PC-9 (cell line): ENCODE data around the gene SCML2. TPM values are rescaled to one million over a fixed set of nuclear protein-coding genes. Genes with fewer than 3 reads are reported as not detected.

Source experiments
- BruUV-seq: library from RNA; stranded (reverse); fragments of 400-500 nt; replicated peaks from 2 replicates; lab custom pipeline; 2021; lab: Mats Ljungman, UMichigan
- CTCF ChIA-PET: fragments of 300-600 bp; sonication (Branson Sonifier 250); formaldehyde crosslinking; loops from one replicate; lab custom pipeline; 2022; ENCODE audit warnings: antibody characterized with exemption; lab: Charles Lee
- POLR2A ChIA-PET: fragments of 300-600 bp; sonication (Branson Sonifier 250); formaldehyde crosslinking; loops from one replicate; lab custom pipeline; 2022; ENCODE audit warnings: antibody characterized with exemption; ENCODE audit not compliant: unreplicated experiment; lab: Charles Lee
- DNase-seq, 2 experiments: peaks; one replicate each; pipeline versions ENCODE4 v3.0.0 to v3.0.0-alpha.2; 2015 to 2022; ENCODE audit warnings: mixed read lengths in 1 of 2
- H2AFZ ChIP-seq: fragments of 200-600 bp; sonication (generic); 2 replicates; pipeline ENCODE4 v1.8.1; 2017; ENCODE audit warnings: antibody characterized with exemption
- H3F3A ChIP-seq: fragments of 200-600 bp; sonication (generic); 2 replicates; pipeline ENCODE4 v1.8.1; 2017; ENCODE audit warnings: antibody characterized with exemption, mild to moderate bottlenecking, low read depth; ENCODE audit not compliant: insufficient read depth
- H3K27ac ChIP-seq: fragments of 200-600 bp; sonication (generic); 2 replicates; pipeline ENCODE4 v1.6.1; 2016; ENCODE audit warnings: mixed run types
- H3K27me3 ChIP-seq: fragments of 200-600 bp; sonication (generic); 2 replicates; pipeline ENCODE4 v1.6.1; 2016; ENCODE audit warnings: low read depth, mixed run types; ENCODE audit not compliant: insufficient read depth
- H3K36me3 ChIP-seq: fragments of 200-600 bp; sonication (generic); 2 replicates; pipeline ENCODE4 v1.6.1; 2016; ENCODE audit warnings: low read depth, mixed run types
- H3K4me1 ChIP-seq: fragments of 200-600 bp; sonication (generic); replicated peaks from 2 replicates; pipeline ENCODE4 v1.6.1; 2016; ENCODE audit warnings: mixed run types; ENCODE audit not compliant: insufficient read depth
- H3K4me2 ChIP-seq: fragments of 200-600 bp; sonication (generic); 2 replicates; pipeline ENCODE4 v1.6.1; 2017; ENCODE audit warnings: mixed run types
- H3K4me3 ChIP-seq: fragments of 200-600 bp; sonication (generic); 2 replicates; pipeline ENCODE4 v1.6.1; 2016; ENCODE audit warnings: mixed run types
- H3K79me2 ChIP-seq: fragments of 200-600 bp; sonication (generic); 2 replicates; pipeline ENCODE4 v1.6.1; 2017; ENCODE audit warnings: low read depth, mixed run types
- H3K9me2 ChIP-seq: fragments of 200-600 bp; sonication (generic); 2 replicates; pipeline ENCODE4 v1.8.1; 2017; ENCODE audit warnings: mild to moderate bottlenecking; ENCODE audit not compliant: insufficient read depth
- H3K9me3 ChIP-seq: fragments of 200-600 bp; sonication (generic); 2 replicates; pipeline ENCODE4 v1.8.1; 2016; ENCODE audit warnings: low read depth; ENCODE audit not compliant: insufficient read depth
- H4K20me1 ChIP-seq: fragments of 200-600 bp; sonication (generic); 2 replicates; pipeline ENCODE4 v1.8.1; 2017; ENCODE audit not compliant: insufficient read depth
- CTCF ChIP-seq: fragments of 200-600 bp; sonication (generic); conservative IDR thresholded peaks from 2 replicates; pipeline ENCODE4 v1.6.1; 2017; ENCODE audit warnings: mixed run types, antibody characterized with exemption, mild to moderate bottlenecking, moderate library complexity
- EZH2 ChIP-seq: fragments of 200-600 bp; sonication (generic); IDR thresholded peaks from 2 replicates; pipeline ENCODE4 v1.8.0; 2017; ENCODE audit warnings: antibody characterized with exemption, low read depth
- intact Hi-C: fragments of 100-400 bp; cut with micrococcal nuclease; formaldehyde crosslinking; loops from one replicate; pipeline ENCODE4 v1.10.0; 2022; ENCODE audit not compliant: unreplicated experiment
- total RNA-seq: library from RNA; stranded (reverse); gene quantifications from 2 replicates; pipeline ENCODE4 v1.2.3, GENCODE V29; 2021

The SCML2 gene
- total RNA-seq, 1 experiment from 2014 or later = 0.92 TPM

- Histone ChIP-seq H2AFZ (no peak overlapping the region), H3K27me3 (peaks cover 17% of the 10 kb centered on the region), H3K4me2 (no peak overlapping the region), H3K4me1 (no peaks in the 10 kb centered on the region), H3K79me2 (no peaks in the 10 kb centered on the region), H3K27ac (no peak overlapping the region), H3F3A (no peaks in the 10 kb centered on the region), H3K9me3 (no peaks in the 10 kb centered on the region), H3K4me3 (no peak overlapping the region), H3K9me2 (no peaks in the 10 kb centered on the region), H3K36me3 (no peaks in the 10 kb centered on the region), H4K20me1 (no peaks in the 10 kb centered on the region)
- intact Hi-C loops = no loop called here
- TF ChIP-seq EZH2 (no peak), CTCF (no peak)
- DNase-seq = no peak
- ChIA-PET POLR2A (no interaction called here), CTCF (no interaction called here)
- no TSS peak for BruUV-seq
Observed at GRCh38 chrX:18227458-18227857, 127.0 kb downstream of the SCML2 start.

DNA sequence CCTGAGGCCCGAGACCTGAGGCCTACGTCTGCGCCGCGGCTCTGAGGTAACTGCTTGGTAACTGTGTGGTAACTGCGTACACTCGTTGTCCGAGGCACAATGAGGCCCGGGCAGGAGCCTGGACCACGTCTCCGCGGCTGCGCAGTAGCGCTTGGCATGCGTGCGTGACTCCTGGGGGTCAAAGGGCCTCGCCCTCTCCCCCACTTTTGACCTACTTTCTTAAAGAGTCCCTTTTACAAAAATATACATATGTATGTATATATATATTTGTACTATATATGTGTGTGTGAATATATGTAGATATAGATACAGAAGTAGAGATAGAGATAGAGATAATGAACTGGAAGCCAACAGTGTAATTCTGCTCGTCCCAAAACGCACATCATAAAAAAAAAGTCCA is 133.7 kb downstream of the SCML2 start, which contains the start of gene BEND2:
BEND2 (minus strand) TSS at position 101 of the 400 bp plus-strand sequence. CDS start 136 bp downstream, outside the sequence.
- no peak within 1 kb of the TSS for H3K4me3 ChIP-seq
- no peaks in the 10 kb centered on the region for H3K9me3 ChIP-seq
- intact Hi-C loops = no loop called here
- ChIA-PET POLR2A (no interaction called here), CTCF (no interaction called here)
- no TSS peak for BruUV-seq
- H3K27ac ChIP-seq = no peak within 1 kb of the TSS
- DNase-seq = no peak
- H3K27me3 ChIP-seq = no peaks in the 10 kb centered on the region
- no peak within 1 kb of the TSS for H3K4me2 ChIP-seq
- no peaks in the 10 kb centered on the region for H3K4me1 ChIP-seq
- H4K20me1 ChIP-seq = no peaks in the 10 kb centered on the region
- H3K9me2 ChIP-seq = no peaks in the 10 kb centered on the region
- no peaks in the 10 kb centered on the region for H3K36me3 ChIP-seq
- no peak within 1 kb of the TSS for H2AFZ ChIP-seq
- no peaks in the 10 kb centered on the region for H3F3A ChIP-seq
- H3K79me2 ChIP-seq = no peaks in the 10 kb centered on the region
- TF ChIP-seq EZH2 (no peak), CTCF (no peak)

DNA sequence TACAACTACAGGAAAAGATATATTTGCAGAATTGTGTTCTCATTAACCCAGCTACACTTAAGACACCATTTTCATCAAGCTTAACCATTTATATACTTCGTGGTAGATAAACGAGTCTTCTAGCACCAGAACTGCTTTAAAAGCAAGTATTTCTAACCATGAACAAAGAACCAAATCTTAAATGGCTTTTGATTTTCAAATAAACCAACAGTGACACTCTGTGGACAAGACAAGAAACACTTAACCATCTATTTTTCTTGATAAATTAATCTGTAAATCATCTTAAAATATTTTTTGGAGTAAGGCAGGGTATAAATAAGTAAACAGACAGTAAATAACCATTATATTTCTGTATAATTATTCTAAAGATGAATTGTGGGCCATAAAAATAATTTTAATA is 144.0 kb downstream of the SCML2 start:
- Histone ChIP-seq H3K9me3 (no peaks in the 10 kb centered on the region), H3K27me3 (peaks cover 13% of the 10 kb centered on the region; the same call in 1 of the 2 replicates), H3K79me2 (no peaks in the 10 kb centered on the region), H3K36me3 (no peaks in the 10 kb centered on the region), H3K4me3 (no peak overlapping the region), H3K4me2 (no peak overlapping the region), H3F3A (no peaks in the 10 kb centered on the region), H3K4me1 (no peaks in the 10 kb centered on the region), H2AFZ (no peak overlapping the region), H4K20me1 (no peaks in the 10 kb centered on the region), H3K9me2 (no peaks in the 10 kb centered on the region), H3K27ac (no peak overlapping the region)
- no peak for TF ChIP-seq EZH2
- TF ChIP-seq CTCF = peak; percentile 56
- BruUV-seq = no TSS peak
- no peak for DNase-seq
- POLR2A ChIA-PET = no interaction called here
- CTCF ChIA-PET = no interaction called here
- intact Hi-C loops = no loop called here
